Stimulated activated CD4-positive, alpha-beta T cell treated with anti-CD3 and anti-CD28 coated beads, Interleukin-15, amount 100 ng/mL, for 1 hour (primary cell): ENCODE data around the gene XIRP1.

Source experiments
- DNase-seq, 2 donors: peaks; one replicate each; pipeline ENCODE4 v3.0.0-alpha.2; 2020; ENCODE audit warnings: low read depth in 1 of 2, low spot score in 1 of 2

Gene XIRP1

GRCh38 chr3:39169712-39170111 lies 22.7 kb downstream of the XIRP1 start:
- DNase-seq: no peak

- no peak for DNase-seq
Observed at GRCh38 chr3:39168156-39168780, 24.1 kb downstream of the XIRP1 start.

- DNase-seq: no peak
Observed at GRCh38 chr3:39166932-39167532, 25.4 kb downstream of the XIRP1 start.

- no peak for DNase-seq
Observed at GRCh38 chr3:39166134-39166710, 26.2 kb downstream of the XIRP1 start.

- no peak for DNase-seq
Observed at GRCh38 chr3:39165518-39165917, 26.9 kb downstream of the XIRP1 start.

GRCh38 chr3:39164414-39164813 lies 28.0 kb downstream of the XIRP1 start:
- no peak for DNase-seq

GRCh38 chr3:39158148-39158715 lies 34.2 kb downstream of the XIRP1 start:
- DNase-seq: no peak

- DNase-seq: no peak
Observed at GRCh38 chr3:39157359-39157758, 35.0 kb downstream of the XIRP1 start.

- DNase-seq: no peak
Observed at GRCh38 chr3:39156421-39156820, 36.0 kb downstream of the XIRP1 start.

- DNase-seq: no peak
Observed at GRCh38 chr3:39154280-39155021, 37.9 kb downstream of the XIRP1 start.

- DNase-seq: no peak
Observed at GRCh38 chr3:39153977-39154279, 38.5 kb downstream of the XIRP1 start.

- peak in 1 of 2 donors; percentile 61 for DNase-seq
Observed at GRCh38 chr3:39150803-39151631, 41.4 kb downstream of the XIRP1 start.

- DNase-seq: no peak
Observed at GRCh38 chr3:39150148-39150802, 42.1 kb downstream of the XIRP1 start.

GRCh38 chr3:39149498-39150147 lies 42.8 kb downstream of the XIRP1 start:
- DNase-seq: no peak

GRCh38 chr3:39149059-39149455 lies 43.3 kb downstream of the XIRP1 start:
- DNase-seq: no peak

- DNase-seq: no peak
Observed at GRCh38 chr3:39148435-39149058, 43.8 kb downstream of the XIRP1 start.

- no peak for DNase-seq
Observed at GRCh38 chr3:39147711-39148434, 44.5 kb downstream of the XIRP1 start.

- DNase-seq: peak in 1 of 2 donors; percentile 56
Observed at GRCh38 chr3:39146611-39147591, 45.5 kb downstream of the XIRP1 start.
